Astrocyte of the spinal cord (primary cell): Measurements from ENCODE around the gene FAU.

Experiments used
- DNase-seq: peaks from one replicate; pipeline ENCODE4 v3.0.0; 2011; ENCODE audit warnings: low read depth, low spot score
- H3K4me3 ChIP-seq: 2 replicates; pipeline ENCODE4 v1.5.1; 2011; ENCODE audit warnings: low read depth, mild to moderate bottlenecking, low read length, moderate library complexity
- in situ Hi-C: cut with HindIII; loops from 2 replicates; pipeline ENCODE4 v1.10.0; 2017; ENCODE audit warnings: low sequenced_read_pairs
- TF ChIP-seq, protein P1 (sequence below): IDR thresholded peaks from 2 replicates; pipeline ENCODE4 v1.5.1; 2012; ENCODE audit warnings: low read depth, mild to moderate bottlenecking, low read length, inconsistent platforms

FAU gene

DNA sequence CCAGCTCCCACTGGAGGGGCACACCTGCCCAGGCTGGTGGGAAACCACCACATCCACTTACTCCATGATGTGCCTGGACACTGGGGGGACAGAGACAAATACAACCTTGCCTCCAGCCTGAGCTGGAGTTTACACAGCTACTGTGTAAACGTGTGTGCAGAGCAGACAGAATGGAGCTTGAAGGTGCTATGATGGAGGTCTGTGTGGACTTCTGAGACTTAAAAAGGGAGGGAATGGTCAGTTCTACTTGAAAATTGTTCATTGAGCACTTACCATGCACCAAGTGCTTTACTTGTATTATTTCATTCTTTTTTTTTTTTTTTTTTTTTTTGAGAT, 49.3 kb downstream of the FAU start:
- TF ChIP-seq, protein P1, sequence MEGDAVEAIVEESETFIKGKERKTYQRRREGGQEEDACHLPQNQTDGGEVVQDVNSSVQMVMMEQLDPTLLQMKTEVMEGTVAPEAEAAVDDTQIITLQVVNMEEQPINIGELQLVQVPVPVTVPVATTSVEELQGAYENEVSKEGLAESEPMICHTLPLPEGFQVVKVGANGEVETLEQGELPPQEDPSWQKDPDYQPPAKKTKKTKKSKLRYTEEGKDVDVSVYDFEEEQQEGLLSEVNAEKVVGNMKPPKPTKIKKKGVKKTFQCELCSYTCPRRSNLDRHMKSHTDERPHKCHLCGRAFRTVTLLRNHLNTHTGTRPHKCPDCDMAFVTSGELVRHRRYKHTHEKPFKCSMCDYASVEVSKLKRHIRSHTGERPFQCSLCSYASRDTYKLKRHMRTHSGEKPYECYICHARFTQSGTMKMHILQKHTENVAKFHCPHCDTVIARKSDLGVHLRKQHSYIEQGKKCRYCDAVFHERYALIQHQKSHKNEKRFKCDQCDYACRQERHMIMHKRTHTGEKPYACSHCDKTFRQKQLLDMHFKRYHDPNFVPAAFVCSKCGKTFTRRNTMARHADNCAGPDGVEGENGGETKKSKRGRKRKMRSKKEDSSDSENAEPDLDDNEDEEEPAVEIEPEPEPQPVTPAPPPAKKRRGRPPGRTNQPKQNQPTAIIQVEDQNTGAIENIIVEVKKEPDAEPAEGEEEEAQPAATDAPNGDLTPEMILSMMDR = no peak
- in situ Hi-C loops = no loop called here
- no peak overlapping the region for H3K4me3 ChIP-seq
- DNase-seq = no peak

DNA sequence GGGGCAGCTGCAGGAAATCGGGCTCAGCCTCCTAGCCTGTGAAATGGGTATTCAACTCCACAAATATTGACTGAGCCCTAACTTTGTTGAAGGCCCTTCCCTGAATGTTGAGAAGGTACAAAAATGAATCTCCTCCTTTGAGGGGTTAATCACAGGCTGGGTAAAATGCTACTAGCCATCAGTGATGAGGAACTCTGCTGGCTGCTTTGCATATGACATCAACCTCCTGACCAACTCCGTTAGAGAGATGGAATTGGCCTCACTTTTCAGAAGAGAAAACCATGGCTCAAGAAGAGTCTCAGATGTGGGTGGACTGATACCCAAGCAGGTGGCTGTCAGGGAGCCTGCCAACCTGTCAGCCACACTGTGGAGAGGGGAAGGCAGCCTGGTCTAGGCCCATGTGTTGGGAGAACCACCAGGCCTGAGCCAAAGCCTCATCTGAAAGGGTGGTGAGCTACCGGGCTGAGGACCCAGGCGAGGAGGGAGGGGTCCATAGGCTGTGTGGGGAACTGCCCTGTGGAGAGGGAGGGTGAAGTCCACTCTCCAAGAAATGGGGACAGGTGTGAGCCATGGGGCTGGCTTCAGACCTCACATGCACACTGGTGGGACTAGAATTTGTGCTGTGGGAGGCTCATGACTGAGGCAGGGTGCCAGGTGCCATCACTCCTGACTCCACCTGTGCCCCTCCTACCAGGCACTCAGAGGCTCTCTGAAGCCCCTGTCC, 49.9 kb downstream of the FAU start:
- no peak overlapping the region for H3K4me3 ChIP-seq
- DNase-seq = no peak
- TF ChIP-seq, protein P1 = no peak
- in situ Hi-C loops = no loop called here
